ENCODE measurements around the gene POTEG.
"Not testable (repeated sequence)": the region's sequence is repeated elsewhere in the genome, so short reads cannot be mapped to it uniquely, and the experiment has no call there.

POTEG gene

DNA sequence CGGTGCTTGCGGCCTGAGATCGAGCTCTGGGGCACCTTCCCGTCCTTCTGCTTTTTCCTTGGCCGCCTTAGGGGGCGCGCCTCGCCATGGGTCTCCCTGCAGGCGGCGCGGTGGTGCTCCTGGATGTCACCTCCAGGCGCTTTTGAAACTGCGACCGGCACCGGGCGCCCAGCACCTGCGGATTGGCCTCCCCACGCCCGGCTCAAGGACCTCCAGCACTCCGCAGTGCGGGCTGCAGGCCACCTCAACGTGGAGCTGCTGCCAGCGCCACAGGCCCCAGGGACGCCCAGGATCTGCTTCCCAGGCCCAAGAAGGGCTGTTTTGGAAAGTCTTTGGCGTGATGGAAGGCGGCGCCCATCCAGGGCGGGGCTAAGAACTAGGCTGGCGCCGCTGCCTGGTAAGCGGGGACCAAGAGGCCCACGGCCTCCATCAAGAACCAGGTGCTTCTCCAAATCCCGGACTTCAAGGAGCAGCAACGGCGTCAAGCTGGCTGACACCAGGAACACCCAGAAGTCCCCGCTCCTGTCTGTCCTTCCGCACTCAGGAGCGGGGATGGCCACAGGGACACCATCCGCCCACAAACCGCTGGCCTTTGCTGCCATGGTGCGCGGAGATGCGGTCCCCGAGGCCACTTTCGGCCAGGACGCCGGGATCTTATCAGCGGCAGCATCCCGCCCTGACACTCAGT, 61.2 kb downstream of the POTEG start:
- DNase-seq = not testable (repeated sequence)

DNA sequence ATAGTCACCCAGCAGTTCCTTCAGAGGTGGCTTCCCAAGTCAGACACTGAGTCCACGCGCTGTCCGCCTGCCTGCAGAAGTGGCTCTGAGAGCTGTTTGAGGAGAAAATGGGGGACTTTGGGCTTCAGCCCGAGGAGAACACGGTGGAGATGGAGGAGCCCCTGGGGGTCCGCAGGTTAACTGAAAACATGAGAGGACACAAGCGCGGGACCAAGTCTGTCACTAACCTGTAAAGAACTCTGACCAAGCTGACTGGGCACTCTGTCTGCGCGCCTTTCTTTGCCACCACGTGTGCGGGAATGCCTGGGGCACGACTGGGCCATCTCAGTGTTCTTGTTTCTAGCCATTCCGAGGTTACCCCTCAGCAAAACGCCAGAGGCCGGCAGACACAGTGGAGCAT, 62.4 kb downstream of the POTEG start:
- DNase-seq = not testable (repeated sequence)

DNA sequence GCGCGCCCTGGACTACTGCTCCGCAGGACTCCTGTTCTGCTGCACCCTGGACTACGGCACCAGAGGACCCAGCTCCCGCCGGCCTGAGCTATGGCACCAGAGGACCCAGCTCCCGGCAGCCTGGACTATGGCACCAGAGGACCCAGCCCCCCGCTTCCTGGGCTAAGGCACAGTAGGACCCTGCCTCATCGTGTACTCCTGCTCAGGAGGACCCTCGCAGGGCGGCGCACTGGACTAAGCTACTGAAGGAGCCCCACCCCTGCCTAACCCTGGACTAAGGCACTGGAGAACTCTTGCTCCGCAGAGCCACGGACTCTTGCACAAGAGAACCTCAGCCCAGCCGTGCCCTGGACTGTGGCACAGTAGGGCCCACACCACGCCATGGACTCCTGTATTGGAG, 71.3 kb downstream of the POTEG start:
- DNase-seq = not testable (repeated sequence)

- DNase-seq = not testable (repeated sequence)
Observed at GRCh38 chr14:19362323-19362722, 71.8 kb downstream of the POTEG start.

- not testable (repeated sequence) for DNase-seq
Observed at GRCh38 chr14:19361636-19362253, 72.4 kb downstream of the POTEG start.

DNA sequence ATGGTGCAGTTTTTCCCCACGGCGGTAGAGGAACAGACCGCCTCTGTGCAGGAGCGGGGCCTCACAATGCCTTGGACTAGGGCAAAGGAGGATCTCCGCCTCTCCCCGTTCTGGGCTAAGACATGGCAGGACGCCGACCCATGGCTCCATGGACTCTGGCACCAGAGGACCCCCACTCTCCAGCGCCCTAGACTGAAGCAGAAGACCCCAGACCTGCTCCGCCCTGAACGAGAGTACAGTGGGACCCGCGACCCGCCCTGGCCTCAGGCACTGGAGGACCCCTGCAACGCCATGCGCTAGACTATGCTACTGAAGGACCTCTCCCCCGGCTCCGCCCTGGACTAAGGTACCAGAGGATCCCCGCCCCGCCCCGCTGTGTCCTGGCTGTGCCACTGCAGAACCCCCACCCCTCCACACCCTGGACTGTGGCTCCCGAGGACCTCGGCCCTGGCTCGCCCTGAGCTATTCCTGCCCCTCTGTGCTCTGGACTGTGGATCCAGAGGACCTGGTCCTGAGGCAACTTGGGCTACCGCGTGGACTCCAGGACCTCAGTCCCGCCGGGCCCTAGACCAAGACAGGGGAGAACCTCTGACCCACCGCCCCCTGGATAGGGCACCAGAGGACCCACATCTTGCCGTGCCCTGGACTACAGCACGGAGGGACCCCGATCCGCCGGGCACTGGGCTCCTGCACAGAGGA, 73.1 kb downstream of the POTEG start:
- not testable (repeated sequence) for DNase-seq

Measured in activated CD4-positive, alpha-beta T cell treated with anti-CD3 and anti-CD28 coated beads, Interleukin-2, amount 50 U/mL, for 4 hours (primary cell).